Naive thymus-derived CD8-positive, alpha-beta T cell (primary cell): ENCODE data around the gene ACP1. TPM values are rescaled to one million over a fixed set of nuclear protein-coding genes. Genes with fewer than 3 reads are reported as not detected.

Experiments used
- ATAC-seq, 2 donors: fragments of 150-1000 bp; cut with Tn5 transposase in 1 of 2; sonication (Bioruptor Pico), chemical (Tn5 transposase) in 1 of 2; 1 replicate in 1 of 2; 2 replicates in 1 of 2; pipeline ENCODE4 v1.10.0; 2021; ENCODE audit warnings: mild to moderate bottlenecking in 2 of 2, moderate library complexity in 2 of 2
- POLR2A ChIA-PET: fragments of 350-600 bp; sonication (Branson Sonifier 250); formaldehyde crosslinking; loops from one replicate; lab custom pipeline; 2021; ENCODE audit warnings: antibody characterized with exemption; lab: Charles Lee
- DNase-seq, 10 donors: peaks; one replicate each; pipeline versions ENCODE4 v3.0.0 to v3.0.0-alpha.2; 2020 to 2022
- H3K27ac Mint-ChIP-seq, 10 donors: one replicate each; pipeline ENCODE4 v1.8.0; 2020 to 2022; ENCODE audit warnings: mild to moderate bottlenecking in 10 of 10, mixed read lengths in 10 of 10, moderate library complexity in 4 of 10, inconsistent platforms in 1 of 10
- H3K27me3 Mint-ChIP-seq, 5 donors: one replicate each; pipeline ENCODE4 v1.8.0; 2021 to 2022; ENCODE audit warnings: mixed read lengths in 5 of 5
- H3K36me3 Mint-ChIP-seq, 3 donors: one replicate each; pipeline ENCODE4 v1.8.0; 2020 to 2022; ENCODE audit warnings: mixed read lengths in 3 of 3, mild to moderate bottlenecking in 2 of 3, inconsistent platforms in 1 of 3
- H3K4me1 Mint-ChIP-seq, 4 donors: one replicate each; pipeline ENCODE4 v1.8.0; 2021 to 2022; ENCODE audit warnings: mixed read lengths in 4 of 4
- H3K4me3 Mint-ChIP-seq, 10 donors: one replicate each; pipeline ENCODE4 v1.8.0; 2020 to 2022; ENCODE audit warnings: mild to moderate bottlenecking in 10 of 10, mixed read lengths in 10 of 10, moderate library complexity in 6 of 10, inconsistent platforms in 1 of 10
- H3K9me3 Mint-ChIP-seq, 9 donors: one replicate each; pipeline ENCODE4 v1.8.0; 2020 to 2022; ENCODE audit warnings: mixed read lengths in 9 of 9, mild to moderate bottlenecking in 3 of 9, inconsistent platforms in 1 of 9, moderate library complexity in 1 of 9
- polyA plus RNA-seq, 3 donors: library from polyadenylated mRNA; unstranded; fragments of 300-500 nt; fragmentation: Illumina TruSeq; gene quantifications; one replicate each; pipeline ENCODE4 v1.2.3, GENCODE V29; 2021
- total RNA-seq, 8 experiments: library from RNA in 2 of 8; stranded (reverse) in 2 of 8; gene quantifications; one replicate each; pipeline ENCODE4 v1.2.3 and lab custom pipeline; 2021 to 2026

The ACP1 gene
- total and polyA plus RNA-seq, 5 experiments from 2014 or later: 97.0 to 196 (median 179) TPM

- DNase-seq (no peak), ATAC-seq (no peak)
- peaks cover 0 to 5% (median 3%) of the 10 kb centered on the region in 4 donors for H3K4me1 Mint-ChIP-seq
- H3K36me3 Mint-ChIP-seq: peaks cover 10 to 34% (median 17%) of the 10 kb centered on the region in 3 donors
- H3K27ac Mint-ChIP-seq: no peak overlapping the region
- POLR2A ChIA-PET: no interaction called here
- no peak overlapping the region for H3K4me3 Mint-ChIP-seq
- no peaks in the 10 kb centered on the region for H3K27me3 Mint-ChIP-seq
- peaks cover 0 to 20% (median 10%) of the 10 kb centered on the region in 9 donors for H3K9me3 Mint-ChIP-seq
Observed at GRCh38 chr2:257429-257828, 7.3 kb upstream of the ACP1 start.

GRCh38 chr2:257842-258241, 6.9 kb upstream of the ACP1 start:
- Mint-ChIP-seq H3K9me3 (peaks cover 0 to 20% (median 10%) of the 10 kb centered on the region in 9 donors), H3K27ac (no peak overlapping the region), H3K4me1 (peaks cover 1 to 9% (median 4%) of the 10 kb centered on the region in 4 donors), H3K27me3 (no peaks in the 10 kb centered on the region), H3K36me3 (peaks cover 10 to 30% (median 17%) of the 10 kb centered on the region in 3 donors), H3K4me3 (no peak overlapping the region)
- ATAC-seq (no peak), DNase-seq (no peak)
- POLR2A ChIA-PET: no interaction called here

- H3K4me3 Mint-ChIP-seq: no peak overlapping the region
- H3K9me3 Mint-ChIP-seq: peaks cover 0 to 20% (median 10%) of the 10 kb centered on the region in 9 donors
- DNase-seq: no peak
- POLR2A ChIA-PET: no interaction called here
- H3K36me3 Mint-ChIP-seq: peaks cover 10 to 30% (median 17%) of the 10 kb centered on the region in 3 donors
- no peak for ATAC-seq
- peaks cover 1 to 15% (median 9%) of the 10 kb centered on the region in 4 donors for H3K4me1 Mint-ChIP-seq
- no peaks in the 10 kb centered on the region for H3K27me3 Mint-ChIP-seq
- no peak overlapping the region for H3K27ac Mint-ChIP-seq
Observed at GRCh38 chr2:258933-259332, 5.8 kb upstream of the ACP1 start.

- ATAC-seq: no peak
- peaks cover 10 to 30% (median 17%) of the 10 kb centered on the region in 3 donors for H3K36me3 Mint-ChIP-seq
- peaks cover 0 to 20% (median 10%) of the 10 kb centered on the region in 9 donors for H3K9me3 Mint-ChIP-seq
- no peak overlapping the region for H3K4me3 Mint-ChIP-seq
- no peak for DNase-seq
- no peak overlapping the region for H3K27ac Mint-ChIP-seq
- peaks cover 4 to 15% (median 11%) of the 10 kb centered on the region in 4 donors for H3K4me1 Mint-ChIP-seq
- POLR2A ChIA-PET: no interaction called here
- peaks cover 0 to 1% (median 0%) of the 10 kb centered on the region in 5 donors for H3K27me3 Mint-ChIP-seq
Observed at GRCh38 chr2:259789-260331, 4.9 kb upstream of the ACP1 start.

- Mint-ChIP-seq H3K27me3 (peaks cover 0 to 1% (median 0%) of the 10 kb centered on the region in 5 donors), H3K9me3 (peaks cover 0 to 20% (median 10%) of the 10 kb centered on the region in 9 donors), H3K36me3 (peaks cover 10 to 30% (median 17%) of the 10 kb centered on the region in 3 donors), H3K27ac (no peak overlapping the region), H3K4me3 (no peak overlapping the region), H3K4me1 (peaks cover 4 to 22% (median 15%) of the 10 kb centered on the region in 4 donors)
- POLR2A ChIA-PET: no interaction called here
- no peak for ATAC-seq
- DNase-seq: no peak
Observed at GRCh38 chr2:260507-261161, 4.1 kb upstream of the ACP1 start.

- peaks cover 7 to 35% (median 26%) of the 10 kb centered on the region in 4 donors for H3K4me1 Mint-ChIP-seq
- POLR2A ChIA-PET: no interaction called here
Observed at GRCh38 chr2:262117-262516, 2.6 kb upstream of the ACP1 start.

GRCh38 chr2:263022-263738, 1.6 kb upstream of the ACP1 start:
- peaks cover 0 to 11% (median 8%) of the 10 kb centered on the region in 9 donors for H3K9me3 Mint-ChIP-seq
- H3K4me3 Mint-ChIP-seq: peak overlapping the region; percentile 75 to 97 (median 92)
- ATAC-seq (no peak), DNase-seq (peak in 1 of 10 donors; percentile 12)
- H3K36me3 Mint-ChIP-seq: peaks cover 13 to 26% (median 24%) of the 10 kb centered on the region in 3 donors
- peaks cover 15 to 44% (median 36%) of the 10 kb centered on the region in 4 donors for H3K4me1 Mint-ChIP-seq
- peaks cover 0 to 1% (median 0%) of the 10 kb centered on the region in 5 donors for H3K27me3 Mint-ChIP-seq
- H3K27ac Mint-ChIP-seq: peak overlapping the region; percentile 25 to 98 (median 91)
- POLR2A ChIA-PET: interaction anchor here (1.1 to 3.2 kb wide), 5 partner anchors 11 to 167 kb away, joined by 3 to 15 read pairs (median 4); no protein-coding TSS in a partner anchor

More at GRCh38 chr2:262117-262516, 2.6 kb upstream of the ACP1 start:
- H3K4me3 Mint-ChIP-seq: peak overlapping the region in 8 of 10 donors; percentile 9 to 75 (median 52)
- no peak for ATAC-seq
- peaks cover 14 to 30% (median 17%) of the 10 kb centered on the region in 3 donors for H3K36me3 Mint-ChIP-seq
- peaks cover 0 to 1% (median 0%) of the 10 kb centered on the region in 5 donors for H3K27me3 Mint-ChIP-seq
- peaks cover 0 to 19% (median 10%) of the 10 kb centered on the region in 9 donors for H3K9me3 Mint-ChIP-seq
- no peak for DNase-seq
- peak overlapping the region in 8 of 10 donors; percentile 16 to 98 (median 75) for H3K27ac Mint-ChIP-seq

GRCh38 chr2:263774-264492, 814 bp upstream of the ACP1 start, which contains the start of gene SH3YL1:
SH3YL1 (minus strand) TSS chr2:264032; CDS start chr2:263984, 48 bp downstream.
- peaks cover 0 to 5% (median 1%) of the 10 kb centered on the region in 9 donors for H3K9me3 Mint-ChIP-seq
- peaks cover 0 to 1% (median 0%) of the 10 kb centered on the region in 5 donors for H3K27me3 Mint-ChIP-seq
- ATAC-seq: peak; percentile 33 to 45
- H3K4me3 Mint-ChIP-seq: peak within 1 kb of the TSS; percentile 91 to 97 (median 93)
- H3K27ac Mint-ChIP-seq: peak within 1 kb of the TSS; percentile 86 to 98 (median 98)
- DNase-seq: peak; percentile 40 to 86 (median 65)
- H3K4me1 Mint-ChIP-seq: peaks cover 19 to 50% (median 43%) of the 10 kb centered on the region in 4 donors
- POLR2A ChIA-PET: interaction anchor here (1.1 to 3.2 kb wide), 5 partner anchors 10 to 166 kb away, joined by 3 to 15 read pairs (median 4); no protein-coding TSS in a partner anchor
- peaks cover 5 to 20% (median 19%) of the 10 kb centered on the region in 3 donors for H3K36me3 Mint-ChIP-seq

GRCh38 chr2:268323-268722, 3.6 kb downstream of the ACP1 start:
- Mint-ChIP-seq H3K36me3 (peaks cover 0 to 44% (median 5%) of the 10 kb centered on the region in 3 donors), H3K27me3 (peaks cover 0 to 1% (median 0%) of the 10 kb centered on the region in 5 donors), H3K4me3 (no peak overlapping the region), H3K4me1 (peaks cover 35 to 72% (median 66%) of the 10 kb centered on the region in 4 donors), H3K9me3 (no peaks in the 10 kb centered on the region), H3K27ac (no peak overlapping the region)
- POLR2A ChIA-PET: no interaction called here
- ATAC-seq: no peak
- no peak for DNase-seq

GRCh38 chr2:269356-270030, 4.7 kb downstream of the ACP1 start:
- Mint-ChIP-seq H3K4me1 (peaks cover 37 to 73% (median 69%) of the 10 kb centered on the region in 4 donors), H3K4me3 (peak overlapping the region in 2 of 10 donors; percentile 9 to 47), H3K27ac (peak overlapping the region in 3 of 10 donors; percentile 12 to 85 (median 76)), H3K27me3 (peaks cover 0 to 1% (median 0%) of the 10 kb centered on the region in 5 donors), H3K36me3 (peaks cover 0 to 53% (median 9%) of the 10 kb centered on the region in 3 donors), H3K9me3 (no peaks in the 10 kb centered on the region)
- POLR2A ChIA-PET: no interaction called here
- no peak for DNase-seq
- no peak for ATAC-seq

GRCh38 chr2:270861-271260, 6.1 kb downstream of the ACP1 start:
- H3K27me3 Mint-ChIP-seq: no peaks in the 10 kb centered on the region
- H3K36me3 Mint-ChIP-seq: peaks cover 0 to 63% (median 11%) of the 10 kb centered on the region in 3 donors
- peak overlapping the region in 4 of 10 donors; percentile 34 to 76 (median 58) for H3K27ac Mint-ChIP-seq
- no peaks in the 10 kb centered on the region for H3K9me3 Mint-ChIP-seq
- DNase-seq: no peak
- ATAC-seq: no peak
- H3K4me1 Mint-ChIP-seq: peaks cover 37 to 70% (median 65%) of the 10 kb centered on the region in 4 donors
- POLR2A ChIA-PET: no interaction called here
- peak overlapping the region in 2 of 10 donors; percentile 12 to 19 for H3K4me3 Mint-ChIP-seq
